ENCODE measurements around the gene TUBB2A.

Gene TUBB2A

GRCh38 chr6:3122823-3123182, 34.5 kb downstream of the TUBB2A start:
- H3K27me3 Mint-ChIP-seq = no peaks in the 10 kb centered on the region
- H3K4me1 Mint-ChIP-seq = peaks cover 10% of the 10 kb centered on the region
- ATAC-seq = no peak
- H3K4me3 Mint-ChIP-seq = no peak overlapping the region
- no peak overlapping the region for H3K27ac Mint-ChIP-seq
- H3K36me3 Mint-ChIP-seq = no peaks in the 10 kb centered on the region
- H3K9me3 Mint-ChIP-seq = no peaks in the 10 kb centered on the region

DNA sequence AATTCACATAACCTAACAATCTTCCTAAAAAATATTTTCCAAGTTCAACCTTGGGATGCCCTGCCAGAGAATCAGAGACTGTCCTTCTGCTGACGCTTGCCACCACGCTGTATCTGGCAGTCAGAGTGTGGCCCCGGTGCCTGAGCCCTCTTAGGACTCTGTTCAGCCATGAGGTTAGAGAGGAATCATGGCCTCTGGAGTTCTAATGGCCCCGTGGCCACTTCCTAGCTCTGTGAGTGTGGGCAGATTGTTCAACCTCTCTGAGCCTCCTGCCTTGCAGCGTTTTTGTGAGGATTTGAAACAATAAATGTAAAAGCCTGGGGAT, 36.6 kb downstream of the TUBB2A start:
- H3K27me3 Mint-ChIP-seq = no peaks in the 10 kb centered on the region
- H3K27ac Mint-ChIP-seq = no peak overlapping the region
- H3K4me3 Mint-ChIP-seq = no peak overlapping the region
- H3K9me3 Mint-ChIP-seq = no peaks in the 10 kb centered on the region
- ATAC-seq = no peak
- peaks cover 16% of the 10 kb centered on the region for H3K4me1 Mint-ChIP-seq
- no peaks in the 10 kb centered on the region for H3K36me3 Mint-ChIP-seq

DNA sequence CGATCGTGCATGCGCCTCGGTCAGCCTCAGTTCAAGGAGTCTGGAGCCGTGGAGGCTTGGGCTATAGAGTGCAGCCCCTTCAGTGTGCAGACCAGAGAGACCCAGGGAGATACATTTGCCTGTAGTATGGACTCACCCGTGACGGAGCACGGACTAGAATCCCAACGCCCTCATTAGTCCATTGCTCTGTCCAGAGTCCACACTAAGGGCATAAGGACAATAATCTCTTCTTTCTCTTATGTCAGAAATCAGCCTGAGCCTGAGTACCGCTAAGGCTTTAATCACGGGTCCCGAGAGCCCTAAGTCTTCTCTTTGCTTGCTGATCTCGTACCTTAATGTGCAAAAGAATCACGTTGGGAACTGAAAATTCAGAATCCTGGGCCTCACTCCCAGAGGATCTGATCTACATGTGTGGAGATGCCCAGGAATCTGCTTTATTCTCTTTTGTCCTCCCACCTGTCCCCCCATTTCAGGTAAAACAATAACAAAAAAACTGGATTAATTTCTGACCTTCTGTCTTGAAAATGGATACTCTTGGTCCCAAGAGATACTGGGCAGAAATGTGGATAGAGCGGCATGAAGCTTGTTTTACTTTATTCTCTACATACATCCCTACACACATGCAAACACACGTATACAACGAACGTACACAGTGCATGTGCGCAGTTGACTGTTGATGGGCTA, 38.2 kb downstream of the TUBB2A start:
- peak overlapping the region; percentile 85 for H3K27ac Mint-ChIP-seq
- no peaks in the 10 kb centered on the region for H3K9me3 Mint-ChIP-seq
- H3K4me3 Mint-ChIP-seq = peak overlapping the region; percentile 95
- no peaks in the 10 kb centered on the region for H3K27me3 Mint-ChIP-seq
- H3K36me3 Mint-ChIP-seq = no peaks in the 10 kb centered on the region
- ATAC-seq = peak; percentile 49
- peaks cover 16% of the 10 kb centered on the region for H3K4me1 Mint-ChIP-seq

DNA sequence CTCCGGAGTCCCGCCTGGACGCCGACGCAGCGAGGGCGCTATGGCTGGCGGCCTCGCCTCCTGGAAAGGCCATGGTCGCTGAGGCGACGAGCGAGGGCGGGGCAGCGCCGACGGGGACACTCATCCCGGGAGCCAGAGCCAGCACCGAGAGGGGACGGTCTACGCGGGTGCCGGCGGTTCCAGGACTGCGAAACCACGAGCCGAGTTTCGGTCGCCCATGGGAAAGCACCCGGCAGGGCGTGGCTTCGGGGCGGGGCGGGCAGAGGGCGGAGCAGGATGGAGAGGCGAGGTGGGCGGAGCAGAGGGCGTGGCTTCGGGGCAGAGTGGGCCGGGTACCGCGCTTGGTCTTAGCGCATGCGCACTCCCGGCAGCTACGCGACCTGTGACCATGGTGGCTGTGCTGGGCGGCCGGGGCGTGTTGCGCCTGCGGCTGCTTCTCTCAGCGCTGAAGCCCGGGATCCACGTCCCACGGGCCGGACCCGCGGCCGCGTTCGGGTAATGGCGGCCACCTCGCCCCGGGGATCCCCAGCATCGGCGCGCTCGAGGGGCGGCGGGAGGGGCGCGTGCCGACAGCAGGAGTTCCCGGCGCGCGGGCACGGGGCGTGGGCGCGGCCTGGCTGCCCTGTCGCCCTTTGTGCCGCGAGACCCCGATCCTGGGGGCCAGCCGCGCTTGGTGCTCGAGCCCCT, 38.8 kb downstream of the TUBB2A start, which contains the start of gene BPHL:
Gene BPHL, plus strand, starts transcription at position 359 of the 687 bp plus-strand sequence. Its CDS starts 30 bp downstream, at position 389.
- Mint-ChIP-seq H3K36me3 (no peaks in the 10 kb centered on the region), H3K27me3 (no peaks in the 10 kb centered on the region), H3K4me1 (peaks cover 16% of the 10 kb centered on the region), H3K27ac (peak within 1 kb of the TSS; percentile 85), H3K9me3 (no peaks in the 10 kb centered on the region), H3K4me3 (peak within 1 kb of the TSS; percentile 95)
- ATAC-seq = peak; percentile 98

DNA sequence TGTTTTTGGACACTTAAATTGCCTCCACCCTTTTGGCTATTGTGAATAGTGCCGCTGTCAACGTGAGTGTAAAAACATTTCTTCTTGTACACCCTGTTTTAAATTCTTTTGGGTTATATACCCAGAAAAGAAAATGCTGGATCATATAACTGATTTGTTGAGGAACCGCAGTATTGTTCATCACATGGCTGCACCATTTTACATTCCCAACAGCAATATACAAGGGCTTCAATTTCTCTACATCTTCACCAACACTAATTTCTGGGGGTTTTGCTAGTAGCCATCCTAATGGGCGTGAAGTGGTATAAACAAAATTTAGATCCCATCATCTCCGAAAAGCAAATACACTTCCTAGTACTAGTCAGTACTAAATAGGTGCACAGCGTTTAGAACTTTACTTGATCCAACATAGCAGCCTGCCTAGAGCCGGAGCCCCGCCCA, 39.4 kb downstream of the TUBB2A start:
- Mint-ChIP-seq H3K27me3 (no peaks in the 10 kb centered on the region), H3K4me1 (peaks cover 16% of the 10 kb centered on the region), H3K36me3 (no peaks in the 10 kb centered on the region), H3K9me3 (no peaks in the 10 kb centered on the region), H3K4me3 (peak overlapping the region; percentile 95), H3K27ac (peak overlapping the region; percentile 85)
- ATAC-seq = no peak

GRCh38 chr6:3114377-3114776, 43.0 kb downstream of the TUBB2A start:
- H3K4me1 Mint-ChIP-seq = peaks cover 13% of the 10 kb centered on the region
- H3K27me3 Mint-ChIP-seq = no peaks in the 10 kb centered on the region
- no peak overlapping the region for H3K27ac Mint-ChIP-seq
- H3K4me3 Mint-ChIP-seq = no peak overlapping the region
- no peaks in the 10 kb centered on the region for H3K9me3 Mint-ChIP-seq
- peaks cover 12% of the 10 kb centered on the region for H3K36me3 Mint-ChIP-seq
- ATAC-seq = no peak

- Mint-ChIP-seq H3K36me3 (peaks cover 48% of the 10 kb centered on the region), H3K4me3 (no peak overlapping the region), H3K9me3 (no peaks in the 10 kb centered on the region), H3K27ac (no peak overlapping the region), H3K4me1 (no peaks in the 10 kb centered on the region), H3K27me3 (no peaks in the 10 kb centered on the region)
- ATAC-seq = no peak
These were observed 47.6 kb downstream of the TUBB2A start for GRCh38 chr6:3109761-3110160.

GRCh38 chr6:3108746-3109414, 48.5 kb downstream of the TUBB2A start:
- Mint-ChIP-seq H3K36me3 (peaks cover 57% of the 10 kb centered on the region), H3K27me3 (no peaks in the 10 kb centered on the region), H3K9me3 (no peaks in the 10 kb centered on the region), H3K27ac (no peak overlapping the region), H3K4me1 (no peaks in the 10 kb centered on the region), H3K4me3 (no peak overlapping the region)
- no peak for ATAC-seq

All from stimulated activated memory B cell treated with anti-CD40 and anti-IgM and Interleukin-4, amounts not matched to agents 10 μg/mL and 1 μg/mL and 100 μg/mL, for 72 hours (primary cell).